ENCODE measurements around the gene HOXB9. TPM values are rescaled to one million over a fixed set of nuclear protein-coding genes. Genes with fewer than 3 reads are reported as not detected.

Gene HOXB9
- total and polyA plus RNA-seq, 8 donors: 0.25 TPM; not detected in 7

DNA sequence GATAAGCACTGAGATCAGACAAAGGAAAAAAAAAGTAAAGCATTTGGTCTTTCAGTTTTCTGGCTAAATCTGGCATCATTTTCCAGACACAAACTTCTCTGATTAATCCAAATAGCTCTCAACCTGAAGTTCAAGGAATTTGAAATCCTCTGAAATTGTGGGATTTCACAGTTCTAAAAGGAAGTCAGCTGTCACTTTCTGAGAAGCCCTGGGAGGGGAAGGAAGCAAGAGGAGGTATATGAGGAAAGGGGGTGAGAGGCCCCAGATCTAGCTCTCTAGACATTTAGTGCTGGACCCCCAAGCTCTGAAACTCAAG is 17.5 kb upstream of the HOXB9 start:
- intact Hi-C loops (cut with DNase I): no loop called here
- Histone ChIP-seq H3K9me3 (no peaks in the 10 kb centered on the region), H3K4me3 (no peak overlapping the region), H3K27me3 (peaks cover 3 to 43% (median 19%) of the 10 kb centered on the region in 4 donors), H3K4me1 (no peaks in the 10 kb centered on the region), H3K27ac (no peak overlapping the region), H3K36me3 (no peaks in the 10 kb centered on the region)
- FAIRE-seq (no peak), ATAC-seq (no peak), DNase-seq (no peak)
- TF ChIP-seq, protein P1, sequence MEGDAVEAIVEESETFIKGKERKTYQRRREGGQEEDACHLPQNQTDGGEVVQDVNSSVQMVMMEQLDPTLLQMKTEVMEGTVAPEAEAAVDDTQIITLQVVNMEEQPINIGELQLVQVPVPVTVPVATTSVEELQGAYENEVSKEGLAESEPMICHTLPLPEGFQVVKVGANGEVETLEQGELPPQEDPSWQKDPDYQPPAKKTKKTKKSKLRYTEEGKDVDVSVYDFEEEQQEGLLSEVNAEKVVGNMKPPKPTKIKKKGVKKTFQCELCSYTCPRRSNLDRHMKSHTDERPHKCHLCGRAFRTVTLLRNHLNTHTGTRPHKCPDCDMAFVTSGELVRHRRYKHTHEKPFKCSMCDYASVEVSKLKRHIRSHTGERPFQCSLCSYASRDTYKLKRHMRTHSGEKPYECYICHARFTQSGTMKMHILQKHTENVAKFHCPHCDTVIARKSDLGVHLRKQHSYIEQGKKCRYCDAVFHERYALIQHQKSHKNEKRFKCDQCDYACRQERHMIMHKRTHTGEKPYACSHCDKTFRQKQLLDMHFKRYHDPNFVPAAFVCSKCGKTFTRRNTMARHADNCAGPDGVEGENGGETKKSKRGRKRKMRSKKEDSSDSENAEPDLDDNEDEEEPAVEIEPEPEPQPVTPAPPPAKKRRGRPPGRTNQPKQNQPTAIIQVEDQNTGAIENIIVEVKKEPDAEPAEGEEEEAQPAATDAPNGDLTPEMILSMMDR (IDR thresholded peaks at IDR 0.05): no peak

DNA sequence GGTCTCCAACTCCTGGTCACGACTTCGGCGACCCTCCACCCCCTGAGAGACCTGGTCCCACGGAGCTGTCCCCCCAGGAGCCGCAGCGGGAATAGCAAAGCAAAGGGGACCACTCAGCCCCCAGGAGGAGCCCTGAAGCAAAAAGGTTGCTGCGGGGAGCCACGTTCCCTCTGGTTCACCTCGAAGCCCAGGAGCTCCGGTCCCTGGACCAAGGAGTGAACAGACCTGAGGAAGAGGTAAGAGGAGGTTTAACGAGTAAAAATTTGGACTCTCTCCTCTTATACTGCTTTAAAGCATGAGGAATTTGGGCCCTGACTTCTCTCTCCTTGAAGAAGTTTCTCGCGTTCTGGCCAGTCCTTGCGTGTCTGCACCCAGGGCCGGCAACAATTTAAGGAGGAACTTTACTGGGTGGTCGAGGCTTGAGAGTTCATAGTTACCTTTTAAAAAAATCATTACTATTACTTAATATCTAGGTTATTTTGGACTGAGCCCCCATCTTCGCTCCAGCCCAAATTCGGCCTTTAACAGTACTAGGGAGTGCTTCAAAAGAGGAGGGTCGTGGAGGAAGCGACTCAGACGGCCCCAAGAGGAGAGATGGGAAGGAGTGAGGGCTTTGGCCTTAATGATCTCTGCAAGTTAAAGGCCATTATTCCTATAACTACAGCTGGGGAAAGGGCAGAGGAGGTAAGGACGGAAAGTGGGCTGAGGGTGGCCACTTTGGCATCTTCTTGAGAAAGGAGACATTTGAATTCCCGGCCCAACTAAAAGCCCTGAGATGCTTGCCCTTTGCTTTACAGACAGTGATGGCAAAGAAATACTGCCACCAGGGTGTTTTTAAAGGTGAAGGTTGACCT is 16.9 kb upstream of the HOXB9 start:
- H3K27me3 ChIP-seq: peaks cover 3 to 43% (median 16%) of the 10 kb centered on the region in 4 donors
- TF ChIP-seq, protein P1 (IDR thresholded peaks at IDR 0.05): no peak
- H3K36me3 ChIP-seq: no peaks in the 10 kb centered on the region
- 20 to 22% methylated on average over 23 of the region's 23 CpGs for WGBS, 2 donors
- DNase-seq (no peak), ATAC-seq (no peak), FAIRE-seq (no peak)
- intact Hi-C loops (cut with DNase I): no loop called here
- no peaks in the 10 kb centered on the region for H3K9me3 ChIP-seq
- H3K4me3 ChIP-seq: no peak overlapping the region
- H3K27ac ChIP-seq: no peak overlapping the region
- no peaks in the 10 kb centered on the region for H3K4me1 ChIP-seq

DNA sequence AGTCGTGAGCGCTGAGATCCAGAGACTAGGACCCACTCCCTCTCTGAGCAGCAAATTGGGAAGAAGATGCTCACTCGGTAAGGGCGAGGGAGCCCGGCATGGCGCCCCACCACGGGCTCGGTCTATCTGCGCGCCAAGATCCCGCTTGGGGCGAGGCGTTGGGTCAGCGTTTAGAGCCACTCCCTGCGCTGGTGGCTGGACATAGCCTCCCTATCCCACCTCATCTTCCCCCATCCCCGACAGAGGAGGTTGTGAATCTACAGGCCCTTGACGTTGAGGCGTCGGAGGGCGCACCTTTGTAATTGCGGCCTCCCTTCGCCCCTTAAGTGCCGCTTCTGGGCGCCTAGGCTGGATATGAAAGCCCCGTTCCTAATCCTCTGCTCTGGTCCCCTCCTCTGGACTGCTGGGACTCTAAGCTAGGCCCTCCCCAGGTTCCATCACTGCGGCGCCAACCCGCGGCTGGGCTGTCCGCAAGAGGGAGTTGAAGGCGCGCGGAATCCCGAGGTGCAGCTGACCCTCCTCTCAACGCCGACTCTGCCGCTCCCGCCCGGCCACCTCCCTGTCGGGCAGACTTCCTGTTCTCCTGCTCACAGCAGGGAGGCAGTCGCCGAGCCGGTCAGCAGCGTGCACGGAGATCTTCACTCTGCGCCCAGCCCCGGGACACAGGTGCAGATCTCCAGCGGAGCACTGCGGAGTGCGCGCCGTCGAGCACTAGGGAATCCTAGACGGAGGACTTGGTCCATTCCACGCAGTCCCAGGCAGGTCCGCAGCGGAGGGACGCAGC is 16.1 kb upstream of the HOXB9 start:
- TF ChIP-seq, protein P1 (IDR thresholded peaks at IDR 0.05): no peak
- Histone ChIP-seq H3K9me3 (no peaks in the 10 kb centered on the region), H3K4me3 (no peak overlapping the region), H3K4me1 (no peaks in the 10 kb centered on the region), H3K36me3 (no peaks in the 10 kb centered on the region), H3K27ac (no peak overlapping the region), H3K27me3 (peaks cover 3 to 46% (median 14%) of the 10 kb centered on the region in 4 donors)
- DNase-seq: no peak
- no peak for ATAC-seq
- FAIRE-seq: no peak
- WGBS, 2 donors: 5% methylated on average over 58 of the region's 58 CpGs
- intact Hi-C loops (cut with DNase I): no loop called here

DNA sequence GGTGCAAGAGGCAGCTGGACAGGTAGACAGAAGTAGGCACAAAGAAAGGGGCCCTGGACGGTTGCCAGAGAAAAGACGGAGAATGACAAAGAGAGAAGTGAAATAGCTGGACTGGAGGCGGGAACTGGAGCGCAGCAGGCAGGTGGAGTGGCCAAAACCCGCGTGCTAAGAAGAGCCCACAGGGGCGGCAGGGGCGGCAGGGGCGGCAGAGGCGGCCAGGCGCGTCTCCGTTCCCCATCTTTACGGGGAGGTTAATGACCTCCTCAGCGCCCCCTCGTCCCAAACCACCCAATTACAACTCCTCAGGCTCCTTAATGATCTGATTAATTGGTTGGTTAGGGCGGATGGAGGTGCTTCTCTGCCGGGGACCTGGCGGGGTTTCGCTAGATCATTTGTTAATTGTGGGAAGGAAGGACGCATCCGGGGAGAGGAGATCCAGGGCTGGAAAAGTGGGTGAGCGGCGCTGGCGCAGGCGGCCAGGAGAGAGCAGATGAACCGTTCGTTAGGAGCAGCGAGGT is 15.4 kb upstream of the HOXB9 start:
- Histone ChIP-seq H3K36me3 (no peaks in the 10 kb centered on the region), H3K9me3 (no peaks in the 10 kb centered on the region), H3K27me3 (peaks cover 3 to 51% (median 18%) of the 10 kb centered on the region in 4 donors), H3K4me3 (no peak overlapping the region), H3K27ac (no peak overlapping the region), H3K4me1 (no peaks in the 10 kb centered on the region)
- intact Hi-C loops (cut with DNase I): no loop called here
- TF ChIP-seq, protein P1 (IDR thresholded peaks at IDR 0.05): no peak
- ATAC-seq (no peak), DNase-seq (no peak), FAIRE-seq (no peak)
- WGBS, 2 donors: 8 to 9% methylated on average over 29 of the region's 29 CpGs

All from pancreas (tissue), 10 donors.